RWPE1 (cell line): ENCODE data around the gene ME3.
A peak's percentile ranks its signal among the peaks of the same experiment; 100 is the strongest.

Source experiments
- CTCF ChIA-PET: fragments of 350-600 bp; sonication (Branson Sonifier 250); formaldehyde crosslinking; extraction: SDS; loops from one replicate; lab custom pipeline; 2021; lab: Yijun Ruan, JAX
- POLR2A ChIA-PET: fragments of 400-600 bp; formaldehyde crosslinking; extraction: SDS; loops from one replicate; lab custom pipeline; 2020; ENCODE audit warnings: antibody characterized with exemption; ENCODE audit not compliant: low non-redundant PET; lab: Yijun Ruan, JAX
- DNase-seq: peaks from one replicate; pipeline ENCODE4 v3.0.0; 2012; ENCODE audit warnings: low spot score
- H3K27ac ChIP-seq: fragments of 450-650 bp; 2 replicates; pipeline ENCODE4 v1.5.1; 2017
- CTCF ChIP-seq: fragments of 450-650 bp; conservative IDR thresholded peaks from 2 replicates; pipeline ENCODE4 v1.5.1; 2017; ENCODE audit warnings: low read depth, mild to moderate bottlenecking

The ME3 gene

GRCh38 chr11:86477495-86478155, 194.8 kb downstream of the ME3 start:
- POLR2A ChIA-PET: no interaction called here
- no peak for TF ChIP-seq CTCF
- no peak for DNase-seq
- CTCF ChIA-PET: interaction anchor here (1.0 kb wide), 1 partner anchor 131 kb away, joined by 3 read pairs; no protein-coding TSS in a partner anchor
- H3K27ac ChIP-seq: no peak overlapping the region

GRCh38 chr11:86476109-86476861, 196.1 kb downstream of the ME3 start:
- CTCF ChIA-PET: interaction anchor here (1.0 kb wide), 1 partner anchor 132 kb away, joined by 3 read pairs; no protein-coding TSS in a partner anchor
- POLR2A ChIA-PET: no interaction called here
- TF ChIP-seq CTCF: no peak
- DNase-seq: no peak
- H3K27ac ChIP-seq: no peak overlapping the region

GRCh38 chr11:86475027-86475426, 197.4 kb downstream of the ME3 start:
- ChIA-PET CTCF (no interaction called here), POLR2A (no interaction called here)
- no peak overlapping the region for H3K27ac ChIP-seq
- no peak for TF ChIP-seq CTCF
- DNase-seq: no peak

GRCh38 chr11:86473991-86474833, 198.2 kb downstream of the ME3 start:
- TF ChIP-seq CTCF: no peak
- peak overlapping the region; percentile 62 for H3K27ac ChIP-seq
- CTCF ChIA-PET: interaction anchor here (0.7 kb wide), 1 partner anchor 114 kb away, joined by 3 read pairs; no protein-coding TSS in a partner anchor
- peak; percentile 45 for DNase-seq
- POLR2A ChIA-PET: no interaction called here

- ChIA-PET CTCF (interaction anchor here (1.2 kb wide), 1 partner anchor 13 kb away, joined by 4 read pairs; no protein-coding TSS in a partner anchor), POLR2A (no interaction called here)
- DNase-seq: no peak
- H3K27ac ChIP-seq: no peak overlapping the region
- no peak for TF ChIP-seq CTCF
Observed at GRCh38 chr11:86469491-86470388, 202.7 kb downstream of the ME3 start.
